Omental fat pad (tissue), 4 donors: ENCODE results near the gene BBC3. TPM values are rescaled to one million over a fixed set of nuclear protein-coding genes. Genes with fewer than 3 reads are reported as not detected.

Experiments used
- ATAC-seq: fragments of 150-250 bp; one replicate; pipeline ENCODE4 v1.9.1; 2016; ENCODE audit warnings: mild to moderate bottlenecking, moderate library complexity; ENCODE audit not compliant: low FRiP score
- DNase-seq: peaks from one replicate; pipeline ENCODE4 v3.0.0-alpha.2; 2019; ENCODE audit warnings: low spot score
- CTCF ChIP-seq, 3 donors: fragments of 450-650 bp; IDR thresholded peaks; one replicate each; pipeline ENCODE4 v1.5.1; 2016 to 2017; ENCODE audit warnings: antibody characterized with exemption in 3 of 3, mild to moderate bottlenecking in 3 of 3, moderate library complexity in 2 of 3
- total RNA-seq, 4 donors: library from RNA; depleted of rRNA; stranded (reverse); fragments of >200 nt; gene quantifications; one replicate each; pipeline ENCODE4 v1.1.0, GENCODE V29; 2016

The BBC3 gene
- total RNA-seq, 4 donors from 2014 or later: 1.0 to 9.1 (median 1.8) TPM

- DNase-seq (peak; percentile 63), ATAC-seq (no peak)
- peak in 2 of 3 donors; percentile 70 to 89 for TF ChIP-seq CTCF (IDR thresholded peaks at IDR 0.05)
Observed at GRCh38 chr19:47247308-47247990, 16.4 kb upstream of the BBC3 start.

GRCh38 chr19:47243776-47244547 is 13.0 kb upstream of the BBC3 start:
- peak in 2 of 3 donors; percentile 81 to 97 for TF ChIP-seq CTCF (IDR thresholded peaks at IDR 0.05)
- DNase-seq (peak; percentile 51), ATAC-seq (peak; percentile 87)

GRCh38 chr19:47243364-47243775 is 12.4 kb upstream of the BBC3 start:
- DNase-seq (no peak), ATAC-seq (no peak)
- no peak for TF ChIP-seq CTCF (IDR thresholded peaks at IDR 0.05)

- DNase-seq (no peak), ATAC-seq (no peak)
- TF ChIP-seq CTCF (IDR thresholded peaks at IDR 0.05): no peak
Observed at GRCh38 chr19:47241919-47242577, 11.0 kb upstream of the BBC3 start.

- ATAC-seq: peak; percentile 65
- peak; percentile 76 for DNase-seq
- no peak for TF ChIP-seq CTCF (IDR thresholded peaks at IDR 0.05)
Observed at GRCh38 chr19:47240996-47241918, 10.3 kb upstream of the BBC3 start.

- ATAC-seq: no peak
- no peak for TF ChIP-seq CTCF (IDR thresholded peaks at IDR 0.05)
- DNase-seq: no peak
Observed at GRCh38 chr19:47240556-47240955, 9.6 kb upstream of the BBC3 start.
